Progenitor cell of endocrine pancreas (in vitro differentiated cells): ENCODE measurements around the gene SIPA1L3. TPM values are rescaled to one million over a fixed set of nuclear protein-coding genes. Genes with fewer than 3 reads are reported as not detected.

ENCODE experiments used
- DNase-seq: peaks from one replicate; pipeline ENCODE4 v3.0.0; 2021; ENCODE audit warnings: low spot score; ENCODE audit not compliant: unreplicated experiment
- H3K27ac Mint-ChIP-seq: 2 replicates; pipeline ENCODE4 v1.8.0; 2021; ENCODE audit warnings: mild to moderate bottlenecking, moderate library complexity, mixed read lengths
- H3K27me3 Mint-ChIP-seq: 2 replicates; pipeline ENCODE4 v1.8.0; 2021; ENCODE audit warnings: mixed read lengths
- H3K36me3 Mint-ChIP-seq: 2 replicates; pipeline ENCODE4 v1.8.0; 2022; ENCODE audit warnings: mixed read lengths; ENCODE audit not compliant: insufficient read depth
- H3K4me1 Mint-ChIP-seq: 2 replicates; pipeline ENCODE4 v1.8.0; 2021; ENCODE audit warnings: low read depth, mixed read lengths
- H3K4me3 Mint-ChIP-seq: 2 replicates; pipeline ENCODE4 v1.8.0; 2021; ENCODE audit warnings: low read depth, mild to moderate bottlenecking, moderate library complexity, mixed read lengths
- H3K9me3 Mint-ChIP-seq: 2 replicates; pipeline ENCODE4 v1.8.0; 2021; ENCODE audit warnings: low read depth, mixed read lengths
- total RNA-seq: library from RNA; stranded (reverse); gene quantifications from 2 replicates; pipeline ENCODE4 v1.2.1, GENCODE V29; 2021
- TF ChIP-seq, protein P1 (sequence below): fragments of 200-600 bp; sonication (generic); IDR thresholded peaks from one replicate; pipeline ENCODE4 v1.5.0; 2021; ENCODE audit warnings: antibody characterized with exemption, mild to moderate bottlenecking; ENCODE audit not compliant: unreplicated experiment

Gene SIPA1L3
- total RNA-seq, 1 donor from 2014 or later = 132 TPM

DNA sequence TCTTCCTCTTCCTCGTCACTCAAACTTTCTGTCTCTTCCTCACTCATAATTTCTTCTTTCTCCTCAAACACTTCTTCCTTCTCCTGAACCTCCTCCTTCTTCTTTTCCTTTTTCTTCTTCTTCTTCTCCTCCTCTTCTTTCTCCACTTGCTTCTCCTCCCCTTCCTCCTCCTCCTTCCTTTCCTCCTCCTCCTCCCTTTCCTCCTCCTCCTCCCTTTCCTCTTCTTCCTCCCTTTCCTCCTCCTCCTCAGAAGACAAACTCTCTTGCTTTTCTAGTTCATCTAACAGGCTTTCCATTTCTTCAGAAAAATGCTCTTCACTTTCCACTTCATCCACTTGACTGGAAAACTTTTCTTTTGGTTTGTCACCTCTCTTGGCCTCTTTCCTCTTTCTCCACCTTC lies 20.4 kb upstream of the SIPA1L3 start:
- no peaks in the 10 kb centered on the region for H3K4me1 Mint-ChIP-seq
- H3K9me3 Mint-ChIP-seq = peaks cover 5% of the 10 kb centered on the region
- no peak for DNase-seq
- no peaks in the 10 kb centered on the region for H3K36me3 Mint-ChIP-seq
- H3K27ac Mint-ChIP-seq = no peak overlapping the region
- H3K4me3 Mint-ChIP-seq = no peak overlapping the region
- TF ChIP-seq, protein P1, sequence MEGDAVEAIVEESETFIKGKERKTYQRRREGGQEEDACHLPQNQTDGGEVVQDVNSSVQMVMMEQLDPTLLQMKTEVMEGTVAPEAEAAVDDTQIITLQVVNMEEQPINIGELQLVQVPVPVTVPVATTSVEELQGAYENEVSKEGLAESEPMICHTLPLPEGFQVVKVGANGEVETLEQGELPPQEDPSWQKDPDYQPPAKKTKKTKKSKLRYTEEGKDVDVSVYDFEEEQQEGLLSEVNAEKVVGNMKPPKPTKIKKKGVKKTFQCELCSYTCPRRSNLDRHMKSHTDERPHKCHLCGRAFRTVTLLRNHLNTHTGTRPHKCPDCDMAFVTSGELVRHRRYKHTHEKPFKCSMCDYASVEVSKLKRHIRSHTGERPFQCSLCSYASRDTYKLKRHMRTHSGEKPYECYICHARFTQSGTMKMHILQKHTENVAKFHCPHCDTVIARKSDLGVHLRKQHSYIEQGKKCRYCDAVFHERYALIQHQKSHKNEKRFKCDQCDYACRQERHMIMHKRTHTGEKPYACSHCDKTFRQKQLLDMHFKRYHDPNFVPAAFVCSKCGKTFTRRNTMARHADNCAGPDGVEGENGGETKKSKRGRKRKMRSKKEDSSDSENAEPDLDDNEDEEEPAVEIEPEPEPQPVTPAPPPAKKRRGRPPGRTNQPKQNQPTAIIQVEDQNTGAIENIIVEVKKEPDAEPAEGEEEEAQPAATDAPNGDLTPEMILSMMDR = no peak
- H3K27me3 Mint-ChIP-seq = peaks cover under 1% of the 10 kb centered on the region

DNA sequence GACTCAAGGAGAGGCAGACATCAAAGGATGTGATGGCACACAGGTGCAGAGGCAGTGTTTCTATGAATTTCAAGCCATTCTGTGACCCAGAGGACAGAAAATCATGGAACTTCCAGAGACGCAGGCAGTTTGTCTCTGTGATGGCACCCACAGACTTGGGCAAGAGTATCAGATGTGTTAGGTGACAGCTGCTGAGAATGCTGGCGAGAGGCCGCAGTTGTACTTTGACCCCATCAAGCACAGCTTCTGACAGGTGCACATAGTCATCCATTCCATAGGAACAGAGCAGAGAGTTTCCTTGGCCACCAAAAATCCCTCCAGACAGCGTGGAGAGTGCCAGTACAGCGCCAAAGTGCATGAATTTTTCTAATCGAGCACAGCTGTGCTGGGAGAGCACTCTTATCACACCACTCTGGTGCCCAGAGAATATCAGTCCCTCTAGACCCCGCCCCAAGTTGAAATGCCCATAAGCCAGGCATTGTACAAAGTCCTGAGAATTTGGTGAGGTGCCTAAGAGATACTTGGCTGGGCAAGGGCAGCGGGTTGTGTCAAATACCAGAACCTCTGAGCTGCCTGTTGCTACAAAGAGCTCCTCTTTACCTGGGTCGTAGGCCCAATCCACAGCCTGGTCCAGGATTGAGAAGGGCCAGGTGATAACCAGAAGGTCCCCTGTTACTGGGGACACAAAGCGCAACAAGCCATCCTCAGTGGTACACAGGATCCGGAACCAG lies 13.0 kb upstream of the SIPA1L3 start:
- no peak for DNase-seq
- Mint-ChIP-seq H3K4me1 (peaks cover 11% of the 10 kb centered on the region), H3K27ac (no peak overlapping the region), H3K9me3 (no peaks in the 10 kb centered on the region), H3K4me3 (no peak overlapping the region), H3K36me3 (no peaks in the 10 kb centered on the region), H3K27me3 (peaks cover 11% of the 10 kb centered on the region)
- TF ChIP-seq, protein P1 = no peak

DNA sequence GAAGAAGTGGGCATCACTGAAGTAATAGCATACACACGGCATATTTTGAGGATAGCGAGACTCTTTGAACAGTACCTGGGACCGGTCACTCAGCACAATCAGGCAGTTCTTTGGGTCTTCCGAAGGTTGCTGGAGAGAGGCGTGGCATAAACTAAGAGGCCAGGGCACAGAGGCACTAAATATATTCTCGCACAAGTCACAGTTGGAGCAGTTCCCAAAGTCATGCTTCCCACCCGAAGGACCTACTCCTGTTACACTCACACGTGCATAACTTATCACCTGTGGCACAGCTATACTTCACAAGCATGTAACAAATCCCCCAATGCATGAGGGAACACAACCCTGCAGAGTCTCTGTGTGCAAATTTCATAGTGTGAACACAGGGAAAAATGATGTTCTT lies 10.8 kb upstream of the SIPA1L3 start:
- Mint-ChIP-seq H3K4me1 (peaks cover 11% of the 10 kb centered on the region), H3K4me3 (no peak overlapping the region), H3K9me3 (no peaks in the 10 kb centered on the region), H3K27ac (no peak overlapping the region), H3K27me3 (peaks cover 11% of the 10 kb centered on the region), H3K36me3 (no peaks in the 10 kb centered on the region)
- no peak for DNase-seq
- TF ChIP-seq, protein P1 = no peak

DNA sequence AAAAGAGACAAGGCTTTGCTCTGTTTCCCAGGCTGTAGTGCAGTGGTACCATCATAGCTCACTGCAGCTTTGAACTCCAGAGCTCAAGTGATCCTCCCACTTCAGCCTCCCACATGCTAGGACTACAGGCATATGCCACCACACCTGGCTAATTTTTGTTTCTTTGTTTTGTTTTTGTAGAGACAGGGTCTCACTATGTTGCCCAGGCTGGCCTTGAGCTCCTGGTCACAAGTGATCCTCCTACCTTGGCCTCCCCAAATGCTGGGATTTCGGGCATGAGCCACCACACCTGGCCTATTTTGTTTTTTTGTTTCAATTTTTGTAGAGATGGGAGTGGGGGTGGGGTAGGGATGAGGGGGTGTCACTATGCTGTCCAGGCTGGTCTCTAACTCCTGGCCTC lies 7.6 kb upstream of the SIPA1L3 start:
- Mint-ChIP-seq H3K4me3 (no peak overlapping the region), H3K36me3 (no peaks in the 10 kb centered on the region), H3K4me1 (peaks cover 14% of the 10 kb centered on the region), H3K9me3 (no peaks in the 10 kb centered on the region), H3K27me3 (no peaks in the 10 kb centered on the region), H3K27ac (no peak overlapping the region)
- TF ChIP-seq, protein P1 = no peak
- DNase-seq = no peak

DNA sequence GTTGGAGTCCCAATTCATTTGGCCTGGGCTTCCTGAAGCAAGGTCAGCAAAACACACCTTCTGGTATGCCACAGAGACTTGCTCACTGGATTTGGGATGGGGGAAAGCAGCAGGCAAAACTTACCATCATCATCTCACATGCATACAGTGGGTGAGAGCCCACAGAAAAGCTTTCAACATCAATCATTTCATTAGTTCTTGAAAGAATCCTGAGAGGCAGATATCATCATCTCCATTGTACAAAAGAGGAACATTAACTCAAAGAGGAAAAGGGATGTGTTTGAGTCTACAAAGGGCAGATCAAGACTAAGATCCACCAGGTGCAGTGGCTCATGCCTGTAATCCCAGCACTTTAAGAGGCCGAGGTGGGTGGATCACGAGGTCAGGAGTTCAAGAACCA lies 7.0 kb upstream of the SIPA1L3 start:
- no peak overlapping the region for H3K4me3 Mint-ChIP-seq
- no peak for DNase-seq
- H3K4me1 Mint-ChIP-seq = peaks cover 14% of the 10 kb centered on the region
- H3K27me3 Mint-ChIP-seq = no peaks in the 10 kb centered on the region
- no peak overlapping the region for H3K27ac Mint-ChIP-seq
- TF ChIP-seq, protein P1 = no peak
- H3K9me3 Mint-ChIP-seq = no peaks in the 10 kb centered on the region
- H3K36me3 Mint-ChIP-seq = no peaks in the 10 kb centered on the region
